PC-9 (cell line): ENCODE results near the gene SLC44A1. TPM values are rescaled to one million over a fixed set of nuclear protein-coding genes. Genes with fewer than 3 reads are reported as not detected.

ENCODE experiments used
- BruUV-seq: library from RNA; stranded (reverse); fragments of 400-500 nt; replicated peaks from 2 replicates; lab custom pipeline; 2021; lab: Mats Ljungman, UMichigan
- CTCF ChIA-PET: fragments of 300-600 bp; sonication (Branson Sonifier 250); formaldehyde crosslinking; loops from one replicate; lab custom pipeline; 2022; ENCODE audit warnings: antibody characterized with exemption; lab: Charles Lee
- POLR2A ChIA-PET: fragments of 300-600 bp; sonication (Branson Sonifier 250); formaldehyde crosslinking; loops from one replicate; lab custom pipeline; 2022; ENCODE audit warnings: antibody characterized with exemption; ENCODE audit not compliant: unreplicated experiment; lab: Charles Lee
- DNase-seq, 2 experiments: peaks; one replicate each; pipeline versions ENCODE4 v3.0.0 to v3.0.0-alpha.2; 2015 to 2022; ENCODE audit warnings: mixed read lengths in 1 of 2
- H2AFZ ChIP-seq: fragments of 200-600 bp; sonication (generic); 2 replicates; pipeline ENCODE4 v1.8.1; 2017; ENCODE audit warnings: antibody characterized with exemption
- H3F3A ChIP-seq: fragments of 200-600 bp; sonication (generic); 2 replicates; pipeline ENCODE4 v1.8.1; 2017; ENCODE audit warnings: antibody characterized with exemption, mild to moderate bottlenecking, low read depth; ENCODE audit not compliant: insufficient read depth
- H3K27ac ChIP-seq: fragments of 200-600 bp; sonication (generic); 2 replicates; pipeline ENCODE4 v1.6.1; 2016; ENCODE audit warnings: mixed run types
- H3K27me3 ChIP-seq: fragments of 200-600 bp; sonication (generic); 2 replicates; pipeline ENCODE4 v1.6.1; 2016; ENCODE audit warnings: low read depth, mixed run types; ENCODE audit not compliant: insufficient read depth
- H3K36me3 ChIP-seq: fragments of 200-600 bp; sonication (generic); 2 replicates; pipeline ENCODE4 v1.6.1; 2016; ENCODE audit warnings: low read depth, mixed run types
- H3K4me1 ChIP-seq: fragments of 200-600 bp; sonication (generic); replicated peaks from 2 replicates; pipeline ENCODE4 v1.6.1; 2016; ENCODE audit warnings: mixed run types; ENCODE audit not compliant: insufficient read depth
- H3K4me2 ChIP-seq: fragments of 200-600 bp; sonication (generic); 2 replicates; pipeline ENCODE4 v1.6.1; 2017; ENCODE audit warnings: mixed run types
- H3K4me3 ChIP-seq: fragments of 200-600 bp; sonication (generic); 2 replicates; pipeline ENCODE4 v1.6.1; 2016; ENCODE audit warnings: mixed run types
- H3K79me2 ChIP-seq: fragments of 200-600 bp; sonication (generic); 2 replicates; pipeline ENCODE4 v1.6.1; 2017; ENCODE audit warnings: low read depth, mixed run types
- H3K9me2 ChIP-seq: fragments of 200-600 bp; sonication (generic); 2 replicates; pipeline ENCODE4 v1.8.1; 2017; ENCODE audit warnings: mild to moderate bottlenecking; ENCODE audit not compliant: insufficient read depth
- H3K9me3 ChIP-seq: fragments of 200-600 bp; sonication (generic); 2 replicates; pipeline ENCODE4 v1.8.1; 2016; ENCODE audit warnings: low read depth; ENCODE audit not compliant: insufficient read depth
- H4K20me1 ChIP-seq: fragments of 200-600 bp; sonication (generic); 2 replicates; pipeline ENCODE4 v1.8.1; 2017; ENCODE audit not compliant: insufficient read depth
- CTCF ChIP-seq: fragments of 200-600 bp; sonication (generic); conservative IDR thresholded peaks from 2 replicates; pipeline ENCODE4 v1.6.1; 2017; ENCODE audit warnings: mixed run types, antibody characterized with exemption, mild to moderate bottlenecking, moderate library complexity
- EZH2 ChIP-seq: fragments of 200-600 bp; sonication (generic); IDR thresholded peaks from 2 replicates; pipeline ENCODE4 v1.8.0; 2017; ENCODE audit warnings: antibody characterized with exemption, low read depth
- intact Hi-C: fragments of 100-400 bp; cut with micrococcal nuclease; formaldehyde crosslinking; loops from one replicate; pipeline ENCODE4 v1.10.0; 2022; ENCODE audit not compliant: unreplicated experiment
- total RNA-seq: library from RNA; stranded (reverse); gene quantifications from 2 replicates; pipeline ENCODE4 v1.2.3, GENCODE V29; 2021

SLC44A1 gene
- total RNA-seq, 1 experiment from 2014 or later: 95.2 TPM

- H2AFZ ChIP-seq: no peak overlapping the region
- no peak overlapping the region for H3K4me3 ChIP-seq
- BruUV-seq: no TSS peak
- no peak overlapping the region for H3K4me2 ChIP-seq
- TF ChIP-seq CTCF: no peak
- no peak for TF ChIP-seq EZH2
- ChIA-PET POLR2A (no interaction called here), CTCF (no interaction called here)
- no peaks in the 10 kb centered on the region for H3K79me2 ChIP-seq
- H3K36me3 ChIP-seq: peaks cover 6% of the 10 kb centered on the region; the same call in 1 of the 2 replicates
- intact Hi-C loops: no loop called here
- no peak overlapping the region for H3K27ac ChIP-seq
- H3K9me3 ChIP-seq: no peaks in the 10 kb centered on the region
- H3K9me2 ChIP-seq: no peaks in the 10 kb centered on the region
- H3F3A ChIP-seq: no peaks in the 10 kb centered on the region
- H4K20me1 ChIP-seq: no peaks in the 10 kb centered on the region
- no peak for DNase-seq
- no peaks in the 10 kb centered on the region for H3K27me3 ChIP-seq
- no peaks in the 10 kb centered on the region for H3K4me1 ChIP-seq
These were observed 130.9 kb downstream of the SLC44A1 start for GRCh38 chr9:105375323-105375722.

- H3K27me3 ChIP-seq: no peaks in the 10 kb centered on the region
- H3K4me2 ChIP-seq: no peak overlapping the region
- H2AFZ ChIP-seq: no peak overlapping the region
- H3K36me3 ChIP-seq: peaks cover 6% of the 10 kb centered on the region; the same call in 1 of the 2 replicates
- no peaks in the 10 kb centered on the region for H4K20me1 ChIP-seq
- H3F3A ChIP-seq: no peaks in the 10 kb centered on the region
- H3K79me2 ChIP-seq: no peaks in the 10 kb centered on the region
- CTCF ChIA-PET: no interaction called here
- no peaks in the 10 kb centered on the region for H3K4me1 ChIP-seq
- POLR2A ChIA-PET: interaction anchor here (0.5 kb wide), 1 partner anchor 72 kb away, joined by 3 read pairs; no protein-coding TSS in a partner anchor
- H3K9me3 ChIP-seq: no peaks in the 10 kb centered on the region
- intact Hi-C loops: no loop called here
- TF ChIP-seq CTCF: no peak
- no peak for TF ChIP-seq EZH2
- no peak for DNase-seq
- H3K27ac ChIP-seq: no peak overlapping the region
- H3K9me2 ChIP-seq: no peaks in the 10 kb centered on the region
- no peak overlapping the region for H3K4me3 ChIP-seq
- no TSS peak for BruUV-seq
These were observed 132.4 kb downstream of the SLC44A1 start for GRCh38 chr9:105376893-105377292.

- Histone ChIP-seq H3K9me2 (no peaks in the 10 kb centered on the region), H3F3A (no peaks in the 10 kb centered on the region; the same call in 1 of the 2 replicates), H3K27ac (no peak overlapping the region), H3K4me2 (no peak overlapping the region), H2AFZ (no peak overlapping the region), H3K79me2 (no peaks in the 10 kb centered on the region), H3K4me1 (no peaks in the 10 kb centered on the region), H4K20me1 (no peaks in the 10 kb centered on the region), H3K27me3 (no peaks in the 10 kb centered on the region), H3K9me3 (no peaks in the 10 kb centered on the region), H3K36me3 (no peaks in the 10 kb centered on the region; the same call in 1 of the 2 replicates), H3K4me3 (no peak overlapping the region)
- no TSS peak for BruUV-seq
- POLR2A ChIA-PET: no interaction called here
- DNase-seq: no peak
- intact Hi-C loops: no loop called here
- TF ChIP-seq EZH2: no peak
- no peak for TF ChIP-seq CTCF
- CTCF ChIA-PET: no interaction called here
These were observed 141.0 kb downstream of the SLC44A1 start for GRCh38 chr9:105385381-105385985.
